HepG2 (cell line): ENCODE measurements around the gene ACBD3. TPM values are rescaled to one million over a fixed set of nuclear protein-coding genes. Genes with fewer than 3 reads are reported as not detected.

Source experiments
- ARNTL ChIP-seq: sonication (generic); formaldehyde crosslinking; IDR thresholded peaks from 2 replicates; pipeline ENCODE4 v1.4.0; 2020; ENCODE audit warnings: mild to moderate bottlenecking, missing genetic modification reagents
- ETV6 ChIP-seq: sonication (generic); formaldehyde crosslinking; conservative IDR thresholded peaks from 2 replicates; pipeline ENCODE4 v1.4.0; 2020; ENCODE audit warnings: missing genetic modification reagents
- HES4 ChIP-seq: sonication (generic); formaldehyde crosslinking; IDR thresholded peaks from 2 replicates; pipeline ENCODE4 v1.9.0; 2021; ENCODE audit warnings: mild to moderate bottlenecking, missing genetic modification reagents, borderline replicate concordance
- IRF2 ChIP-seq: IDR thresholded peaks from 2 replicates; pipeline ENCODE4 v1.6.1; 2018; ENCODE audit warnings: missing genetic modification reagents, missing compliant biosample characterization
- JUND ChIP-seq: sonication (generic); formaldehyde crosslinking; IDR thresholded peaks from 2 replicates; pipeline ENCODE4 v1.8.0; 2022; ENCODE audit warnings: mild to moderate bottlenecking, missing genetic modification reagents
- KLF13 ChIP-seq: sonication (generic); formaldehyde crosslinking; IDR thresholded peaks from 2 replicates; pipeline ENCODE4 v1.4.0; 2020; ENCODE audit warnings: mild to moderate bottlenecking, missing genetic modification reagents
- KMT2A ChIP-seq: sonication (generic); formaldehyde crosslinking; IDR thresholded peaks from 2 replicates; pipeline ENCODE4 v1.4.0; 2020; ENCODE audit warnings: missing genetic modification reagents
- MED13 ChIP-seq: sonication (generic); formaldehyde crosslinking; IDR thresholded peaks from 2 replicates; pipeline ENCODE4 v1.5.0; 2020; ENCODE audit warnings: missing genetic modification reagents
- MEIS2 ChIP-seq: sonication (generic); formaldehyde crosslinking; IDR thresholded peaks from 2 replicates; pipeline ENCODE4 v1.9.0; 2021; ENCODE audit warnings: mild to moderate bottlenecking, missing genetic modification reagents
- REPIN1 ChIP-seq: sonication (generic); formaldehyde crosslinking; IDR thresholded peaks from 2 replicates; pipeline ENCODE4 v1.8.0; 2022; ENCODE audit warnings: missing genetic modification reagents, low read depth, mild to moderate bottlenecking, borderline replicate concordance
- RFXAP ChIP-seq: sonication (generic); formaldehyde crosslinking; IDR thresholded peaks from 2 replicates; pipeline ENCODE4 v1.4.0; 2020; ENCODE audit warnings: missing genetic modification reagents, borderline replicate concordance
- RXRB ChIP-seq: IDR thresholded peaks from 2 replicates; pipeline ENCODE4 v1.6.1; 2016; ENCODE audit warnings: borderline replicate concordance, missing genetic modification reagents, missing compliant biosample characterization
- ZFP90 ChIP-seq: sonication (generic); formaldehyde crosslinking; IDR thresholded peaks from 2 replicates; pipeline ENCODE4 v1.8.0; 2022; ENCODE audit warnings: missing genetic modification reagents, mild to moderate bottlenecking, inconsistent platforms, borderline replicate concordance
- ZNF274 ChIP-seq: sonication (generic); formaldehyde crosslinking; IDR thresholded peaks from 2 replicates; pipeline ENCODE4 v1.5.1; 2020; ENCODE audit warnings: mild to moderate bottlenecking, missing genetic modification reagents
- ZNF83 ChIP-seq: sonication (generic); formaldehyde crosslinking; IDR thresholded peaks from 2 replicates; pipeline ENCODE4 v1.4.0; 2020; ENCODE audit warnings: missing genetic modification reagents, mild to moderate bottlenecking, borderline replicate concordance
- polyA plus RNA-seq, 8 experiments: library from polyadenylated mRNA; depleted of rRNA in 3 of 8; stranded (reverse) in 7 of 8; unstranded in 1 of 8; fragments of >200 nt; fragmentation: Illumina TruSeq in 4 of 8; extraction: Trizol in 4 of 8; gene quantifications; 2 replicates each; pipeline versions ENCODE4 v1.2.1 to v1.2.3, GENCODE V29; 2011 to 2016; ENCODE audit warnings: low read depth in 4 of 8, missing spikeins in 1 of 8, mixed read lengths in 1 of 8; ENCODE audit not compliant: insufficient read depth in 1 of 8
- total RNA-seq, 5 experiments: library from RNA; depleted of rRNA; stranded (reverse); fragments of >200 nt; fragmentation: Illumina TruSeq; extraction: Trizol; gene quantifications; 2 replicates each; pipeline ENCODE4 v1.2.3, GENCODE V29; 2016; ENCODE audit warnings: low read depth in 1 of 5
- TF ChIP-seq, protein P1 (sequence below): IDR thresholded peaks from 2 replicates; pipeline ENCODE4 v1.6.1; 2018; ENCODE audit warnings: missing genetic modification reagents, mild to moderate bottlenecking, missing compliant biosample characterization
- TF ChIP-seq, protein P2 (sequence below): IDR thresholded peaks from 2 replicates; pipeline ENCODE4 v1.6.1; 2016; ENCODE audit warnings: missing compliant biosample characterization, missing genetic modification reagents, borderline replicate concordance
- TF ChIP-seq, protein P3 (sequence below): sonication (generic); formaldehyde crosslinking; IDR thresholded peaks from 2 replicates; pipeline ENCODE4 v1.4.0; 2020; ENCODE audit warnings: mild to moderate bottlenecking, missing genetic modification reagents

The ACBD3 gene
- total and polyA plus RNA-seq, 2 of the 13 experiments (the other 11 are each of a cell fraction or from before 2014, with no cell fraction given) = 24.3 to 39.3 TPM

DNA sequence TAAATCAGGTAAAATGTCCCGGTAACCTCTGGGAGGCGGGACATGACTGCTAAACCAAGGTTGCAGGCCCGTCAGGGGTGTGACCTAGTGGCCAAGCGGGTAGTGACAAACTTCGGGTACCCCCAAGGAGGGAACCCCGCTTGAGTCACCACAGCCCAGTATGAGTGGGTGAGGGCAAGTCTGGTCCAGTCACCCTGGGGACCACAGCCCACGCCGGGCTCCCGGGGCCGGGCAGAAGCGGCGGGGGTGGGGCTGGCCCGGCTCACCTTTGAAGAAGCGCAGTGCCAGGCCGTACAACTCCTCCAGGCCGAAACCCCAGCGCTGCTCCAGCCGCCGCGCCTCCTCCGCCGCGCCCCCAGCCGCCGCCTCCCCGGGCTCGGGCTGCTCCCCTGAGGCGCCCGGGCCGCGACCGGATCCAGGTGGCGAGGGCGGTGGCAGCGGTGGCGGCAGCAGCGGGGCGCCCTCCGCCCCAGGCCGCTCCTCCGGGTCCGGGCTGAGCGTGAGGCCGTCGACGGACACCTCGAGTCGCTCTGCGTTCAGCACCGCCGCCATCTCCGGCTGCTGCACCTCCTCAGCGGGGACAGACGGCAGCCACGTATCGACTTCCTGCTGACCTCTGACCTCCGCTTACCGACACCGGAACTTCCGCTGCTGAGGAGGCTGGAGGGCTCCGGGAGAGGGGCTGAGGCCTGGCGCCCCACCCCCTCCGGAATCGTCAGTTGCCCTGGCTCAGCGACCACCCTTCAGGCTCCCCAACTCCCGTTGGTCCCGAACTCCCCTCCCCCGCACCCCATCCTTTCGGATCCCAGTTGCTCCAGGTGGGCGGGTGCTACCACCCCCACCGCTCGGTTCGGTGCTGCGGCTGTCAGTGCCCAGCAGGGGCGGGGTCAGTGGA, at the start of gene ACBD3 (continued):
- 0 out of 2 replicates have a peak, but pooled peaks have one; percentile 41 for TF ChIP-seq MED13
- TF ChIP-seq RXRB = peak; percentile 61; the same call in 1 of the 2 replicates
- TF ChIP-seq ZNF83 (CRISPR knock-in tag) = no peak
- TF ChIP-seq HES4 (CRISPR knock-in tag) = 0 out of 2 replicates have a peak, but pooled peaks have one; percentile 20
- no peak for TF ChIP-seq ZFP90
- TF ChIP-seq KLF13 (CRISPR knock-in tag) = peak; percentile 55; the same call in 1 of the 2 replicates
- TF ChIP-seq, protein P1, sequence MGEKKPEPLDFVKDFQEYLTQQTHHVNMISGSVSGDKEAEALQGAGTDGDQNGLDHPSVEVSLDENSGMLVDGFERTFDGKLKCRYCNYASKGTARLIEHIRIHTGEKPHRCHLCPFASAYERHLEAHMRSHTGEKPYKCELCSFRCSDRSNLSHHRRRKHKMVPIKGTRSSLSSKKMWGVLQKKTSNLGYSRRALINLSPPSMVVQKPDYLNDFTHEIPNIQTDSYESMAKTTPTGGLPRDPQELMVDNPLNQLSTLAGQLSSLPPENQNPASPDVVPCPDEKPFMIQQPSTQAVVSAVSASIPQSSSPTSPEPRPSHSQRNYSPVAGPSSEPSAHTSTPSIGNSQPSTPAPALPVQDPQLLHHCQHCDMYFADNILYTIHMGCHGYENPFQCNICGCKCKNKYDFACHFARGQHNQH (CRISPR knock-in tag) = peak; percentile 37; the same call in 1 of the 2 replicates
- TF ChIP-seq ETV6 (CRISPR knock-in tag) = peak; percentile 47; the same call in 1 of the 2 replicates
- TF ChIP-seq, protein P2, sequence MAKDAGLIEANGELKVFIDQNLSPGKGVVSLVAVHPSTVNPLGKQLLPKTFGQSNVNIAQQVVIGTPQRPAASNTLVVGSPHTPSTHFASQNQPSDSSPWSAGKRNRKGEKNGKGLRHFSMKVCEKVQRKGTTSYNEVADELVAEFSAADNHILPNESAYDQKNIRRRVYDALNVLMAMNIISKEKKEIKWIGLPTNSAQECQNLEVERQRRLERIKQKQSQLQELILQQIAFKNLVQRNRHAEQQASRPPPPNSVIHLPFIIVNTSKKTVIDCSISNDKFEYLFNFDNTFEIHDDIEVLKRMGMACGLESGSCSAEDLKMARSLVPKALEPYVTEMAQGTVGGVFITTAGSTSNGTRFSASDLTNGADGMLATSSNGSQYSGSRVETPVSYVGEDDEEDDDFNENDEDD (CRISPR knock-in tag) = no peak; the same call in 1 of the 2 replicates
- no peak; the same call in 1 of the 2 replicates for TF ChIP-seq ZNF274 (CRISPR knock-in tag)
- peak; percentile 75; the same call in 1 of the 2 replicates for TF ChIP-seq IRF2
- no peak for TF ChIP-seq RFXAP (CRISPR knock-in tag)
- peak; percentile 86 for TF ChIP-seq KMT2A (CRISPR knock-in tag)
- TF ChIP-seq ARNTL (CRISPR knock-in tag) = peak; percentile 58; the same call in 1 of the 2 replicates
- TF ChIP-seq, protein P3, sequence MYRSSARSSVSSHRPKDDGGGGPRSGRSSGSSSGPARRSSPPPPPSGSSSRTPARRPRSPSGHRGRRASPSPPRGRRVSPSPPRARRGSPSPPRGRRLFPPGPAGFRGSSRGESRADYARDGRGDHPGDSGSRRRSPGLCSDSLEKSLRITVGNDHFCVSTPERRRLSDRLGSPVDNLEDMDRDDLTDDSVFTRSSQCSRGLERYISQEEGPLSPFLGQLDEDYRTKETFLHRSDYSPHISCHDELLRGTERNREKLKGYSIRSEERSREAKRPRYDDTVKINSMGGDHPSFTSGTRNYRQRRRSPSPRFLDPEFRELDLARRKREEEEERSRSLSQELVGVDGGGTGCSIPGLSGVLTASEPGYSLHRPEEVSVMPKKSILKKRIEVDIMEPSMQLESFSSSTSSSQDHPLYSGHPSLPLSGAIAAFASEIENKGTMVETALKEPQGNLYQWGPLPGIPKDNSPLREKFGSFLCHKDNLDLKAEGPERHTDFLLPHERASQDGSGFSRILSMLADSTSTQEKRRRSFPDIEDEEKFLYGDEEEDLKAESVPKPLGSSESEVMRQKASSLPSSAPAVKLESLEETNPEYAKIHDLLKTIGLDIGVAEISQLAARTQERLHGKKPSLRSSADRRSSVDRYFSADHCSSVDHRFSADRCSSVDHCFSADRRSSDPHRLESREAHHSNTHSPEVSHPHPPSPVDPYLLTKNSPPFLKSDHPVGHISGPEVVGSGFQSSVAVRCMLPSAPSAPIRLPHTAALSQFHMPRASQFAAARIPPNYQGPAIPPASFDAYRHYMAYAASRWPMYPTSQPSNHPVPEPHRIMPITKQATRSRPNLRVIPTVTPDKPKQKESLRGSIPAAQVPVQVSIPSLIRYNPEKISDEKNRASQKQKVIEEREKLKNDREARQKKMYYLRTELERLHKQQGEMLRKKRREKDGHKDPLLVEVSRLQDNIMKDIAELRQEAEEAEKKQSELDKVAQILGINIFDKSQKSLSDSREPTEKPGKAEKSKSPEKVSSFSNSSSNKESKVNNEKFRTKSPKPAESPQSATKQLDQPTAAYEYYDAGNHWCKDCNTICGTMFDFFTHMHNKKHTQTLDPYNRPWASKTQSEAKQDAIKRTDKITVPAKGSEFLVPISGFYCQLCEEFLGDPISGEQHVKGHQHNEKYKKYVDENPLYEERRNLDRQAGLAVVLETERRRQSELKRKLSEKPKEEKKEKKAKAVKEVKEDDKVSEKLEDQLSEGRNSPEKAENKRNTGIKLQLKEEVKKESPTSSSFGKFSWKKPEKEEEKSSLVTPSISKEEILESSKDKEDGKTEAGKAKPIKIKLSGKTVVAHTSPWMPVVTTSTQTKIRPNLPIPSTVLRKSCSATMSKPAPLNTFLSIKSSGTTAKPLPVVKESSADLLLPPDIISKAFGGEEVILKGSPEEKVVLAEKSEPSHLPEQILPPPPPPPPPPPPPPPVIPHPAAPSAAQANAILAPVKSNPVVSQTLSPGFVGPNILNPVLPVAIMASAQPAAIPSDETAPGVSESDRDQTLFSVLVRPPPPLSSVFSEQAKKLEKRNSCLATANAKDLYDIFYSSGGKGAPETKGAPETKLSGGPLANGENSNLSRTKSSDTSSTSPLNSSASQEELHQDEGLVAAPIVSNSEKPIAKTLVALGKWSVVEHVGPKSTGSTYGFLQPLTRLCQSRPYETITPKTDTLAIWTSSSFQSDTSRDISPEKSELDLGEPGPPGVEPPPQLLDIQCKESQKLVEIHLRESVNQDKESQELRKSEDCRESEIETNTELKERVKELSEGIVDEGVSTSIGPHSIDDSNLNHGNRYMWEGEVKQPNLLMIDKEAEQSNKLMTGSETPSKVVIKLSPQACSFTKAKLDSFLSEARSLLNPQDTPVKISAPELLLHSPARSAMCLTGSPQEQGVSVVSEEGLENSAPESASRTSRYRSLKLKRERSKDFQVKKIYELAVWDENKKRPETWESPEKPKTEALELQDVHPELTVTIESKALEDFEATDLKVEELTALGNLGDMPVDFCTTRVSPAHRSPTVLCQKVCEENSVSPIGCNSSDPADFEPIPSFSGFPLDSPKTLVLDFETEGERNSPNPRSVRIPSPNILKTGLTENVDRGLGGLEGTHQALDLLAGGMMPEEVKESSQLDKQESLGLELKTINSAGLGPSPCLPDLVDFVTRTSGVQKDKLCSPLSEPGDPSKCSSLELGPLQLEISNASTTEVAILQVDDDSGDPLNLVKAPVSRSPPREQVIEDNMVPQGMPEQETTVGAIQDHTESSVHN (CRISPR knock-in tag) = no peak
- peak; percentile 65; the same call in 1 of the 2 replicates for TF ChIP-seq REPIN1 (CRISPR knock-in tag)
- peak; percentile 78 for TF ChIP-seq MEIS2
- no peak for TF ChIP-seq JUND (CRISPR knock-in tag)
